ENCODE measurements around the gene MRNIP. TPM values are rescaled to one million over a fixed set of nuclear protein-coding genes. Genes with fewer than 3 reads are reported as not detected.
A peak's percentile ranks its signal among the peaks of the same experiment; 100 is the strongest.

Gene MRNIP, protein sequence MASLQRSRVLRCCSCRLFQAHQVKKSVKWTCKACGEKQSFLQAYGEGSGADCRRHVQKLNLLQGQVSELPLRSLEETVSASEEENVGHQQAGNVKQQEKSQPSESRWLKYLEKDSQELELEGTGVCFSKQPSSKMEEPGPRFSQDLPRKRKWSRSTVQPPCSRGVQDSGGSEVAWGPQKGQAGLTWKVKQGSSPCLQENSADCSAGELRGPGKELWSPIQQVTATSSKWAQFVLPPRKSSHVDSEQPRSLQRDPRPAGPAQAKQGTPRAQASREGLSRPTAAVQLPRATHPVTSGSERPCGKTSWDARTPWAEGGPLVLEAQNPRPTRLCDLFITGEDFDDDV
- total RNA-seq (2021) (39.9 and 54.0 TPM in 2 replicates), Bru-seq, nascent RNA (percentile 59 among the genes with signal in this experiment), BruChase-seq, experiment 1, labeled RNA remaining after a 2-hour chase (percentile 76 among the genes with signal in this experiment), BruChase-seq, experiment 2, labeled RNA remaining after a 6-hour chase (percentile 69 among the genes with signal in this experiment)
- long read RNA-seq, full-length matches to known transcripts = 14 of 27 reads
- long read RNA-seq, partial matches to known transcripts = 1 of 27 reads
- long read RNA-seq, other reads (novel, unspliced or antisense) = 12 of 27 reads

DNA sequence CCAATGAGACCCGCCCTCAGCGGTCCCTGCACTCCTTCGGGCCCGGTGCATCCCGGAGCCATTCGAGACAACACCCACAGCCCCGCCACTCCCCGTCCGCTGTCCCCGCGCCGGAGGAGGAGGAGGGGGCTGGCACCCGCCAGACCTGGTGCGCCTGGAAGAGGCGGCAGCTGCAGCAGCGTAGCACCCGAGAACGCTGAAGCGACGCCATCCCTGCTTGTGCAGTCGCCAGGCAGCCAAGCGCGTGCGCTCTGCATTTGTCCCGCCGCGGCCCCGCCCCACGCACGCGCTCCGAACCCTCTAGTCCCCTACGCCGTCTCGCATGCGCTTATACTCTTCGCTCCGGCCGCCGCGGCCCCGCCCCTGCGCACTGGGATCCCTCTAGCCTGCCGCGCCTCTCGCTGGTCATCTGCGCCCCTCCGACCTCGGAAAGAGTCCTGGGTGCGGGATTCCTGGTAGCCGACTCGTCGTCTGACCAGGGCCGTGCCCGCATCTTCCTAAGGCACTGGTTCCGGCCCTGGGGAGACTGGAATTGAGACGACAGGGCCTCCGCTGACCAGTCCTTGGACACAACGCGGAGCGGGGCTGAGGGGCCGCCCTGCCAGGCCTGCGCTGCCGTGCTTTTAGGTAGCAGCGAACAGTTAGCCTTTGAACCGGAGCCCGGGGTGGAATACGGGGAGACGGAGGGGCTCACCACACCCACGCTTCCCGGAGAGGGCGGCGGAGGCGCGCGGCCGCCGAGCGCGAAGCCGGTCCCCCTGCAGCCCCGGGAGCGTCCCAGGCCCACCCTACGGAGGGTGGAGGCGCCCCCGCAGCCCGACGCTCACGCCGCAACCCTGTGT, at the start of gene MRNIP:
MRNIP (minus strand) TSS at position 232 of the 842 bp plus-strand sequence; CDS start at position 211, 21 bp downstream.
- Histone ChIP-seq H3K4me3 (peak within 1 kb of the TSS; percentile 83), H3K36me3 (ENCODE audit: low read depth) (no peaks in the 10 kb centered on the region), H2AFZ (peak within 1 kb of the TSS; percentile 98), H3K4me1 (replicated peaks; ENCODE audit: insufficient read depth) (peaks cover 6% of the 10 kb centered on the region; the same call in 1 of the 2 replicates), H3K9me3 (ENCODE audit: insufficient read depth, low read depth) (no peaks in the 10 kb centered on the region), H3F3A (ENCODE audit: insufficient read depth, low read depth) (peaks cover 26% of the 10 kb centered on the region), H4K20me1 (ENCODE audit: insufficient read depth) (peaks cover 6% of the 10 kb centered on the region; the same call in 1 of the 2 replicates), H3K9me2 (ENCODE audit: insufficient read depth) (no peaks in the 10 kb centered on the region), H3K4me2 (peak within 1 kb of the TSS; percentile 96), H3K79me2 (ENCODE audit: low read depth) (peaks cover 13% of the 10 kb centered on the region; the same call in 1 of the 2 replicates), H3K27me3 (ENCODE audit: insufficient read depth, low read depth) (no peaks in the 10 kb centered on the region), H3K27ac (peak within 1 kb of the TSS; percentile 43; the same call in 1 of the 2 replicates)
- CTCF ChIA-PET = interaction anchor here (1.0 kb wide), 1 partner anchor 96 kb away, joined by 3 read pairs; no protein-coding TSS in a partner anchor
- intact Hi-C loops (cut with micrococcal nuclease; ENCODE audit: unreplicated experiment) = loop anchor here (1.0 to 10.0 kb wide), 5 partner anchors 40 to 236 kb away; partner anchors contain the start of genes HNRNPH1 and MAML1
- DNase-seq = peak; percentile 85 to 98
- POLR2A ChIA-PET (ENCODE audit: unreplicated experiment) = no interaction called here
- TSS peak; percentile 91 for BruUV-seq (replicated peaks)
- TF ChIP-seq, protein P1, sequence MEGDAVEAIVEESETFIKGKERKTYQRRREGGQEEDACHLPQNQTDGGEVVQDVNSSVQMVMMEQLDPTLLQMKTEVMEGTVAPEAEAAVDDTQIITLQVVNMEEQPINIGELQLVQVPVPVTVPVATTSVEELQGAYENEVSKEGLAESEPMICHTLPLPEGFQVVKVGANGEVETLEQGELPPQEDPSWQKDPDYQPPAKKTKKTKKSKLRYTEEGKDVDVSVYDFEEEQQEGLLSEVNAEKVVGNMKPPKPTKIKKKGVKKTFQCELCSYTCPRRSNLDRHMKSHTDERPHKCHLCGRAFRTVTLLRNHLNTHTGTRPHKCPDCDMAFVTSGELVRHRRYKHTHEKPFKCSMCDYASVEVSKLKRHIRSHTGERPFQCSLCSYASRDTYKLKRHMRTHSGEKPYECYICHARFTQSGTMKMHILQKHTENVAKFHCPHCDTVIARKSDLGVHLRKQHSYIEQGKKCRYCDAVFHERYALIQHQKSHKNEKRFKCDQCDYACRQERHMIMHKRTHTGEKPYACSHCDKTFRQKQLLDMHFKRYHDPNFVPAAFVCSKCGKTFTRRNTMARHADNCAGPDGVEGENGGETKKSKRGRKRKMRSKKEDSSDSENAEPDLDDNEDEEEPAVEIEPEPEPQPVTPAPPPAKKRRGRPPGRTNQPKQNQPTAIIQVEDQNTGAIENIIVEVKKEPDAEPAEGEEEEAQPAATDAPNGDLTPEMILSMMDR (conservative IDR thresholded peaks at IDR 0.05) = no peak
- no peak for TF ChIP-seq EZH2 (IDR thresholded peaks at IDR 0.05; ENCODE audit: low read depth)

- Histone ChIP-seq H3K4me1 (replicated peaks; ENCODE audit: insufficient read depth) (peaks cover 11% of the 10 kb centered on the region), H3K9me3 (ENCODE audit: insufficient read depth, low read depth) (no peaks in the 10 kb centered on the region), H3K27ac (0 out of 2 replicates have a peak within 1 kb of the TSS, but pooled peaks have one; percentile 9), H3K4me3 (peak within 1 kb of the TSS; percentile 95), H3F3A (ENCODE audit: insufficient read depth, low read depth) (peaks cover 13% of the 10 kb centered on the region), H2AFZ (peak within 1 kb of the TSS; percentile 91), H3K27me3 (ENCODE audit: insufficient read depth, low read depth) (no peaks in the 10 kb centered on the region), H3K4me2 (peak within 1 kb of the TSS; percentile 99), H3K9me2 (ENCODE audit: insufficient read depth) (no peaks in the 10 kb centered on the region), H3K79me2 (ENCODE audit: low read depth) (peaks cover 24% of the 10 kb centered on the region), H3K36me3 (ENCODE audit: low read depth) (peaks cover 4% of the 10 kb centered on the region; the same call in 1 of the 2 replicates), H4K20me1 (ENCODE audit: insufficient read depth) (peaks cover 6% of the 10 kb centered on the region; the same call in 1 of the 2 replicates)
- intact Hi-C loops (cut with micrococcal nuclease; ENCODE audit: unreplicated experiment) = loop anchor here (5.0 to 10.0 kb wide), 4 partner anchors 103 to 185 kb away; partner anchors contain the start of genes MAML1 and MGAT4B
- DNase-seq = peak in 1 of 2 experiments; percentile 69
- no TSS peak for BruUV-seq (replicated peaks)
- POLR2A ChIA-PET (ENCODE audit: unreplicated experiment) = no interaction called here
- TF ChIP-seq, protein P1 (conservative IDR thresholded peaks at IDR 0.05) = 0 out of 2 replicates have a peak, but pooled peaks have one; percentile 17
- TF ChIP-seq EZH2 (IDR thresholded peaks at IDR 0.05; ENCODE audit: low read depth) = no peak
- CTCF ChIA-PET = interaction anchor here (0.7 kb wide), 1 partner anchor 96 kb away, joined by 3 read pairs; no protein-coding TSS in a partner anchor
Measured at GRCh38 chr5:179907556-179908324, 49.1 kb upstream of the MRNIP start, which contains the start of gene TBC1D9B. TSS of gene TBC1D9B (minus strand) at chr5:179907897. CDS start at chr5:179907821, 76 bp downstream.
